Measurements from ENCODE around the gene SP6. TPM values are rescaled to one million over a fixed set of nuclear protein-coding genes. Genes with fewer than 3 reads are reported as not detected.

Gene SP6
- total and polyA plus RNA-seq, 8 donors: 0.31 to 3.0 (median 0.38) TPM; not detected in 3

DNA sequence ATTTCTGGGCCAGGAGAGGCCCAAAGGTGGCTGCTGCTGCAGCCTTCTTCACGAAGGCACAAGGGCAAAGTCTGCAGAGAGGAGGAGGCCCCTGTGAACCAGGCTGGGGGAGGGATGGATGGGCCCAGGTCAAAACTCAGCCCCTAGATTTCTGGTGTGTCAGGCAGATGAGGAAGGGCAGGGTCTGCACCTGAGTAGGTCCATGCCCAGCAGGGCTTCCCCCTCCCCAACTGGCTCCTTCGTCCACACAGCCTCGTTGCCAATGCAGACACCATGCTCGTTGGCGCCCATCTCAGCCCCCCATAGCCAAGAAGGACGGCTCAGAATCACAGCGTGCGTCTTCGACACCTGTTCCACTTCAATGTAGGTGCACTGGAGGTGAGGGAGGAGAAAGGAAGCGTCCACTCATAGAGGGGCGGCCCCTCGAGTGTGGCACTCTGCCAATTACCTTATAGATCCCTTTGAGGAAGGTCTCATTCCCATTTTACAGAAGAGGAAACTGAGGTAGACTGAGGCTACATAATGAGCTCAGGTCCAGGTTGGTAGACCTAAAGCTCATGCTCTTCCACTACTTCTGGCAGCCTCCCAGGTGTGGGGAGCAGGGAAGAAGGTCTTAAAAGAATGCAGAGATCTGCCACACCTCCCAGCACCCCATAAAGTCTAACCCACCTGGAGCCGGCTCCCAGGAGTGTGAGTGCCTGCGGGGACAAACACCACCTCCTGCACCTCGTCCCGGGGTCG is 10.8 kb downstream of the SP6 start:
- H3K4me1 ChIP-seq: peaks cover 22 to 43% (median 38%) of the 10 kb centered on the region in 4 donors
- H3K27ac ChIP-seq: peak overlapping the region in 3 of 5 donors; percentile 74 to 85 (median 80)
- no peak for DNase-seq
- H3K36me3 ChIP-seq: peaks cover 0 to 42% (median 35%) of the 10 kb centered on the region in 4 donors
- H3K27me3 ChIP-seq: peaks cover 0 to 9% (median 4%) of the 10 kb centered on the region in 3 donors
- intact Hi-C loops (cut with DNase I; ENCODE audit: low total_unique reads): loop anchor here (2.0 kb wide), 1 partner anchor 51 kb away; no protein-coding TSS in a partner anchor
- 45 to 57% (median 49%) methylated on average over 15 to 17 of the region's 17 CpGs for whole genome bisulfite sequencing, 5 donors
- peak overlapping the region; percentile 62 to 86 (median 84) for H3K4me3 ChIP-seq
- no peaks in the 10 kb centered on the region for H3K9me3 ChIP-seq
- TF ChIP-seq EP300 (IDR thresholded peaks at IDR 0.05) (no peak), POLR2A (IDR thresholded peaks at IDR 0.05) (no peak), POLR2AphosphoS5 (IDR thresholded peaks at IDR 0.05) (no peak)
- TF ChIP-seq, protein P1, sequence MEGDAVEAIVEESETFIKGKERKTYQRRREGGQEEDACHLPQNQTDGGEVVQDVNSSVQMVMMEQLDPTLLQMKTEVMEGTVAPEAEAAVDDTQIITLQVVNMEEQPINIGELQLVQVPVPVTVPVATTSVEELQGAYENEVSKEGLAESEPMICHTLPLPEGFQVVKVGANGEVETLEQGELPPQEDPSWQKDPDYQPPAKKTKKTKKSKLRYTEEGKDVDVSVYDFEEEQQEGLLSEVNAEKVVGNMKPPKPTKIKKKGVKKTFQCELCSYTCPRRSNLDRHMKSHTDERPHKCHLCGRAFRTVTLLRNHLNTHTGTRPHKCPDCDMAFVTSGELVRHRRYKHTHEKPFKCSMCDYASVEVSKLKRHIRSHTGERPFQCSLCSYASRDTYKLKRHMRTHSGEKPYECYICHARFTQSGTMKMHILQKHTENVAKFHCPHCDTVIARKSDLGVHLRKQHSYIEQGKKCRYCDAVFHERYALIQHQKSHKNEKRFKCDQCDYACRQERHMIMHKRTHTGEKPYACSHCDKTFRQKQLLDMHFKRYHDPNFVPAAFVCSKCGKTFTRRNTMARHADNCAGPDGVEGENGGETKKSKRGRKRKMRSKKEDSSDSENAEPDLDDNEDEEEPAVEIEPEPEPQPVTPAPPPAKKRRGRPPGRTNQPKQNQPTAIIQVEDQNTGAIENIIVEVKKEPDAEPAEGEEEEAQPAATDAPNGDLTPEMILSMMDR (IDR thresholded peaks at IDR 0.05): no peak

DNA sequence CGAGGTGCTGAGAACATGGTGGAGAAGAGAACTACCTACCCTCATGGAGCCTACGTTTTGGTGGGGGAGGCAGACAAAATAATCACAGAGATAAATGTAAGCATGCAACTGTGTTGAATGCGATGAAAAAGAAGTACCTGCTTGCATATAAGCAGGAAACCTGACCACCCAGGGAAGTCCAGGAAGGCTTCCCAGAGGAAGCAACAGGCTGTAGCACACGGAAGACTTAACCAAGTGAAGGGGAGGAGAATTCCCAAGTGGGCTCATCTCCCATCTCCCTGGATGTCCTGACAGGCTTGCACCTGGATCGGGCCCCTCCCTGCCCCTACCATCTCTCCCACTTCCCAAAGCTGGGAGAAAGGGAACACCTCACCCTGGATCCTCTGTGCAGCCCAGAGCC is 11.9 kb downstream of the SP6 start:
- intact Hi-C loops (cut with DNase I; ENCODE audit: low total_unique reads): no loop called here
- H3K27me3 ChIP-seq: no peaks in the 10 kb centered on the region
- H3K27ac ChIP-seq: no peak overlapping the region
- WGBS, 5 donors: 90 to 95% (median 92%) methylated on average over 5 of the region's 5 CpGs
- DNase-seq: no peak
- H3K4me1 ChIP-seq: peaks cover 22 to 43% (median 38%) of the 10 kb centered on the region in 4 donors
- peaks cover 0 to 43% (median 35%) of the 10 kb centered on the region in 4 donors for H3K36me3 ChIP-seq
- H3K9me3 ChIP-seq: no peaks in the 10 kb centered on the region
- TF ChIP-seq POLR2A (IDR thresholded peaks at IDR 0.05) (no peak), POLR2AphosphoS5 (IDR thresholded peaks at IDR 0.05) (no peak), EP300 (IDR thresholded peaks at IDR 0.05) (no peak)
- H3K4me3 ChIP-seq: no peak overlapping the region

DNA sequence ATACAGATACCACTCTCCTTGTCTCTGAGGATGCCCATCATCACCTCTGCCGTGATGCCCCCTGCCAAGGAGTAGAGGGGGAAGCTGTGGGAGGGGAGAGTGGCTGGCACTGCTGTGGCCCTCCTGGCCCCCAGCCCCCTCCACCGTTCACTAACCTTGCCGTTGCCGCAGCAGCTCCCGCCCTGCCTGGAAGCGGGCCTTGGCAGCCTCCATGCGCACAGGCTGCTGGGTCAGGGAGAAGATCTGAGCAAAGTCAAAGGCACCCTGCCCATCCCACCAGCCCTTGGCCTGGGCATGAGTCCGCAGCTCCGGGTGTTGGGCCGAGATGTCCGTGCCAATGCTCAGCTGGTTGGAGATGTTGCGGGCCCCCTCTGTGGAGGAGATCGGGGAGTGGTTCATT is 12.3 kb downstream of the SP6 start:
- no peak for DNase-seq
- Histone ChIP-seq H3K36me3 (peaks cover 0 to 43% (median 35%) of the 10 kb centered on the region in 4 donors), H3K27ac (no peak overlapping the region), H3K9me3 (no peaks in the 10 kb centered on the region), H3K27me3 (no peaks in the 10 kb centered on the region), H3K4me3 (no peak overlapping the region), H3K4me1 (peaks cover 22 to 43% (median 38%) of the 10 kb centered on the region in 4 donors)
- intact Hi-C loops (cut with DNase I; ENCODE audit: low total_unique reads): no loop called here
- 84 to 95% (median 92%) methylated on average over 5 to 13 of the region's 13 CpGs for WGBS, 5 donors
- TF ChIP-seq EP300 (IDR thresholded peaks at IDR 0.05) (no peak), POLR2AphosphoS5 (IDR thresholded peaks at IDR 0.05) (no peak), POLR2A (IDR thresholded peaks at IDR 0.05) (no peak)
- TF ChIP-seq, protein P1 (IDR thresholded peaks at IDR 0.05): no peak

DNA sequence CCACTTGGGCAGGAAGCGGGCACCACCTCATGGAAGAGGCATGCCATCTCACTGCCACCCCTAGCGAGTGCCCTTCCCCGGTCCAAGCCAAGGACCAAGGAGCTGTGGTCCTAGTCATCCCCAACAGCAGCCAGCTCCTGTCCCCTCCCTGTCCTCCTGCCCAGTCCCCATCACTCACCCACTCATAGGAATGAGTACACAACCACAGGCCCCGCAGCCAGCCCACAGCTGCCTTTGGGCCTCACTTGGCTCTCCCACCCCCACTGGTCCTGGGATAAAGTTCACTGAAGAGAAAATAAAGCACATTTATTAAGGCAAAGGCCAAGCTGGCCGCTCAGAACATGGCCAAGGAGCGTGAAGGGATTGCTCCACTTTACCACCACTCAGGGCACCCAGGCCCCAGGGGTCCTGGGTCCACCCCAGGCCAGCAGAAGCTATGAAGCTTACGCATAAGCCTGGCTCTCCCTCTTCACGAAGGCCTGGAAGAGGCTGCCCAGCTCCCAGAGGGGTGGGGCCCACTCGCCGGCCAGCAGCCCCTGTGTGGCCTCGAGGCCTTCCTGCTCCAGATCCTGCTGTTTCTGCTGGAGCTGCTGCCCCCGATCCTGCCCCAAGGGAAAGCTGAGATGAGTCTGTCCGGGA is 13.4 kb downstream of the SP6 start:
- H3K4me1 ChIP-seq: peaks cover 22 to 37% (median 29%) of the 10 kb centered on the region in 4 donors
- no peaks in the 10 kb centered on the region for H3K27me3 ChIP-seq
- H3K36me3 ChIP-seq: peaks cover 0 to 43% (median 35%) of the 10 kb centered on the region in 4 donors
- WGBS, 5 donors: 69 to 78% (median 72%) methylated on average over 11 to 13 of the region's 13 CpGs
- intact Hi-C loops (cut with DNase I; ENCODE audit: low total_unique reads): no loop called here
- no peak overlapping the region for H3K27ac ChIP-seq
- no peaks in the 10 kb centered on the region for H3K9me3 ChIP-seq
- TF ChIP-seq EP300 (IDR thresholded peaks at IDR 0.05) (no peak), POLR2AphosphoS5 (IDR thresholded peaks at IDR 0.05) (no peak)
- TF ChIP-seq, protein P1 (IDR thresholded peaks at IDR 0.05): no peak
- H3K4me3 ChIP-seq: no peak overlapping the region
- peak in 1 of 2 donors; percentile 28 for DNase-seq
